Measurements from ENCODE around the gene PNPLA7. TPM values are rescaled to one million over a fixed set of nuclear protein-coding genes. Genes with fewer than 3 reads are reported as not detected.

Gene PNPLA7
- total and polyA plus RNA-seq, 2 of the 13 experiments (the other 11 are each of a cell fraction or from before 2014, with no cell fraction given), result 0.42 to 1.5 TPM

DNA sequence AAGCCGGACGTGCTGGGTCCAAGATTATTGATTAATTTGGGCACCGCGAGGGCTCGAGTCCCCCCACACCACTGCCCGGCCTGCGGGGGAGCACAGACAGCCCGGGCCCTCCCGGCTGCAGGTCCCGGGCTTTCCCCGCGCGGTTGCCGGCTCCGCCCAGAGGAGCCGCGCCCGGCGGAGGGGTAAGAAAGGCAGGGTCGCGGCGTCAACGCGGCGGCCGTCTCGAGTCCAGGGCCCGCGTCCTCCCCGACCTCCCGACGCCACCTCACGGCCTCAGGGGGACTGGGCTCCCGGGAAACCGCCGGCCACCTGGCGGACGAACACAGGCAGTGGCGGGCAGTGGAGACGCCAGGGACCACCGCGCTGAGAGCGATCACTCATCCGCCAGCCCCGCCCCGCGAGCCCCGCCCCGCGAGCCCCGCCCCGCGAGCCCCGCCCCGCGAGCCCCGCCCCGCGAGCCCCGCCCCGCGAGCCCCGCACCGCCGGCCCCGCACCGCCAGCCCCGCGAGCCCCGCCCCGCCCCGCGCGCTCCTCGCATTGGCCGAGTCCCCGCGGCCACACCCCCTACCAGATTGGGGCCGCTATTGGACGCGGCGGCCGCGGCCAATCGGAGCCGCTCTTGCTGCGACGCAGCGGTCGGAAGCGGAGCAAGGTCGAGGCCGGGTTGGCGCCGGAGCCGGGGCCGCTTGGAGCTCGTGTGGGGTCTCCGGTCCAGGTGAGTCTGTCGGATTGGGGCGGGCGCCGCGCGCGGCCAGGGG is 1.2 kb upstream of the PNPLA7 start, which contains the start of gene MRPL41 (continued):
- TF ChIP-seq ARID4A (CRISPR knock-in tag; IDR thresholded peaks at IDR 0.05; ENCODE audit: borderline replicate concordance) (peak; percentile 76; the same call in 1 of the 2 replicates), ZNF670 (CRISPR knock-in tag; IDR thresholded peaks at IDR 0.05; ENCODE audit: borderline replicate concordance) (no peak), RELA (CRISPR knock-in tag; IDR thresholded peaks at IDR 0.05) (no peak), PITX1 (CRISPR knock-in tag; IDR thresholded peaks at IDR 0.05) (no peak), HCFC1 (IDR thresholded peaks at IDR 0.05; ENCODE audit: low read depth, low read length) (no peak), ZNF512B (CRISPR knock-in tag; IDR thresholded peaks at IDR 0.05; ENCODE audit: borderline replicate concordance) (no peak), ZNF432 (CRISPR knock-in tag; IDR thresholded peaks at IDR 0.05; ENCODE audit: borderline replicate concordance) (no peak), ARID2 (CRISPR knock-in tag; IDR thresholded peaks at IDR 0.05; ENCODE audit: borderline replicate concordance) (no peak), SRY (CRISPR knock-in tag; IDR thresholded peaks at IDR 0.05) (no peak), MLLT10 (CRISPR knock-in tag; IDR thresholded peaks at IDR 0.05) (no peak), GPN1 (CRISPR knock-in tag; IDR thresholded peaks at IDR 0.05; ENCODE audit: borderline replicate concordance) (no peak), PPARG (CRISPR knock-in tag; conservative IDR thresholded peaks at IDR 0.05) (no peak), ZNF264 (CRISPR knock-in tag; IDR thresholded peaks at IDR 0.05) (no peak)
- TF ChIP-seq, protein P1, sequence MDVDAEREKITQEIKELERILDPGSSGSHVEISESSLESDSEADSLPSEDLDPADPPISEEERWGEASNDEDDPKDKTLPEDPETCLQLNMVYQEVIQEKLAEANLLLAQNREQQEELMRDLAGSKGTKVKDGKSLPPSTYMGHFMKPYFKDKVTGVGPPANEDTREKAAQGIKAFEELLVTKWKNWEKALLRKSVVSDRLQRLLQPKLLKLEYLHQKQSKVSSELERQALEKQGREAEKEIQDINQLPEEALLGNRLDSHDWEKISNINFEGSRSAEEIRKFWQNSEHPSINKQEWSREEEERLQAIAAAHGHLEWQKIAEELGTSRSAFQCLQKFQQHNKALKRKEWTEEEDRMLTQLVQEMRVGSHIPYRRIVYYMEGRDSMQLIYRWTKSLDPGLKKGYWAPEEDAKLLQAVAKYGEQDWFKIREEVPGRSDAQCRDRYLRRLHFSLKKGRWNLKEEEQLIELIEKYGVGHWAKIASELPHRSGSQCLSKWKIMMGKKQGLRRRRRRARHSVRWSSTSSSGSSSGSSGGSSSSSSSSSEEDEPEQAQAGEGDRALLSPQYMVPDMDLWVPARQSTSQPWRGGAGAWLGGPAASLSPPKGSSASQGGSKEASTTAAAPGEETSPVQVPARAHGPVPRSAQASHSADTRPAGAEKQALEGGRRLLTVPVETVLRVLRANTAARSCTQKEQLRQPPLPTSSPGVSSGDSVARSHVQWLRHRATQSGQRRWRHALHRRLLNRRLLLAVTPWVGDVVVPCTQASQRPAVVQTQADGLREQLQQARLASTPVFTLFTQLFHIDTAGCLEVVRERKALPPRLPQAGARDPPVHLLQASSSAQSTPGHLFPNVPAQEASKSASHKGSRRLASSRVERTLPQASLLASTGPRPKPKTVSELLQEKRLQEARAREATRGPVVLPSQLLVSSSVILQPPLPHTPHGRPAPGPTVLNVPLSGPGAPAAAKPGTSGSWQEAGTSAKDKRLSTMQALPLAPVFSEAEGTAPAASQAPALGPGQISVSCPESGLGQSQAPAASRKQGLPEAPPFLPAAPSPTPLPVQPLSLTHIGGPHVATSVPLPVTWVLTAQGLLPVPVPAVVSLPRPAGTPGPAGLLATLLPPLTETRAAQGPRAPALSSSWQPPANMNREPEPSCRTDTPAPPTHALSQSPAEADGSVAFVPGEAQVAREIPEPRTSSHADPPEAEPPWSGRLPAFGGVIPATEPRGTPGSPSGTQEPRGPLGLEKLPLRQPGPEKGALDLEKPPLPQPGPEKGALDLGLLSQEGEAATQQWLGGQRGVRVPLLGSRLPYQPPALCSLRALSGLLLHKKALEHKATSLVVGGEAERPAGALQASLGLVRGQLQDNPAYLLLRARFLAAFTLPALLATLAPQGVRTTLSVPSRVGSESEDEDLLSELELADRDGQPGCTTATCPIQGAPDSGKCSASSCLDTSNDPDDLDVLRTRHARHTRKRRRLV (CRISPR knock-in tag; IDR thresholded peaks at IDR 0.05), result no peak
- TF ChIP-seq, protein P2, sequence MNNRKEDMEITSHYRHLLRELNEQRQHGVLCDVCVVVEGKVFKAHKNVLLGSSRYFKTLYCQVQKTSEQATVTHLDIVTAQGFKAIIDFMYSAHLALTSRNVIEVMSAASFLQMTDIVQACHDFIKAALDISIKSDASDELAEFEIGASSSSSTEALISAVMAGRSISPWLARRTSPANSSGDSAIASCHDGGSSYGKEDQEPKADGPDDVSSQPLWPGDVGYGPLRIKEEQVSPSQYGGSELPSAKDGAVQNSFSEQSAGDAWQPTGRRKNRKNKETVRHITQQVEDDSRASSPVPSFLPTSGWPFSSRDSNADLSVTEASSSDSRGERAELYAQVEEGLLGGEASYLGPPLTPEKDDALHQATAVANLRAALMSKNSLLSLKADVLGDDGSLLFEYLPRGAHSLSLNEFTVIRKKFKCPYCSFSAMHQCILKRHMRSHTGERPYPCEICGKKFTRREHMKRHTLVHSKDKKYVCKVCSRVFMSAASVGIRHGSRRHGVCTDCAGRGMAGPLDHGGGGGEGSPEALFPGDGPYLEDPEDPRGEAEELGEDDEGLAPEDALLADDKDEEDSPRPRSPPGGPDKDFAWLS (CRISPR knock-in tag; IDR thresholded peaks at IDR 0.05; ENCODE audit: borderline replicate concordance), result no peak

Data from HepG2 (cell line).